Measurements from ENCODE around the gene KCNH3.

DNA sequence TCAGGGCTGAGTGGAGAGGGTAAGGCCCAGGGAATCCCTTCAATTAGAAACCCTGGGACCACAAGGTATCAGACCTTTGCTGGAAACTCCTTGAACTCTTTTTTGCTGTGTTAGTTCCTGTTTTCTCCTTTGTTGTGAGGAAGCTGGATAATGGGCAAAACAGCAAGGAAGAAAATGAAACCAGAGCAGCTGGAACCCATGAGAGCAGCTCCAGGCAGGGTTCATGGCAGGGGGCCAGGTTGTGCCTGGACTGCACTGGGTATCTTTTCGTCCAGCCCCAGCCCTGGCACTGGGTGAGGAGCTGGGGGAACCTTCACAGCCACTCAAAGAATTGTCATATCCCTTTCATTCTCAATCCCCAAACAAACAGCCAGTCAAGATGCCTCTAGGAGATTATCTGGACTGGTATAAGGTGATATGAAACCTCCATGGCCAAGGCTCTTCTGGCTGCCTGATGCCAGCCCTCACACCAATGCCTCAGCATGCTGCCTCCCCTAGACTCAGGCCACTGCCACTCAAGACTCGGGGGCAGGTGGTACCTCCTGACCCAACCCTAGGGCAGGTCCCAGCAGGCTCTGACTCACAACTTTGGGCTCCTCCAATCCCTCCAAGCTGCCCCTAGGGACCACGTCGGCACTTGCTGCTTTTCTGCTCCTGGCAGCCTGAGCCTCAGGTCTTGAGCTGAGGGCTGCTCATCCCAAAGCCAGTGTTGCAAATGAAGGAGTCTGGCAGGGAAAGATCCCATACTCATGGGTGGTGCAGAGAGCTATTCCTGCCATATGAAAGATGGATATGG lies 50.1 kb downstream of the KCNH3 start:
- TF ChIP-seq, protein P1, sequence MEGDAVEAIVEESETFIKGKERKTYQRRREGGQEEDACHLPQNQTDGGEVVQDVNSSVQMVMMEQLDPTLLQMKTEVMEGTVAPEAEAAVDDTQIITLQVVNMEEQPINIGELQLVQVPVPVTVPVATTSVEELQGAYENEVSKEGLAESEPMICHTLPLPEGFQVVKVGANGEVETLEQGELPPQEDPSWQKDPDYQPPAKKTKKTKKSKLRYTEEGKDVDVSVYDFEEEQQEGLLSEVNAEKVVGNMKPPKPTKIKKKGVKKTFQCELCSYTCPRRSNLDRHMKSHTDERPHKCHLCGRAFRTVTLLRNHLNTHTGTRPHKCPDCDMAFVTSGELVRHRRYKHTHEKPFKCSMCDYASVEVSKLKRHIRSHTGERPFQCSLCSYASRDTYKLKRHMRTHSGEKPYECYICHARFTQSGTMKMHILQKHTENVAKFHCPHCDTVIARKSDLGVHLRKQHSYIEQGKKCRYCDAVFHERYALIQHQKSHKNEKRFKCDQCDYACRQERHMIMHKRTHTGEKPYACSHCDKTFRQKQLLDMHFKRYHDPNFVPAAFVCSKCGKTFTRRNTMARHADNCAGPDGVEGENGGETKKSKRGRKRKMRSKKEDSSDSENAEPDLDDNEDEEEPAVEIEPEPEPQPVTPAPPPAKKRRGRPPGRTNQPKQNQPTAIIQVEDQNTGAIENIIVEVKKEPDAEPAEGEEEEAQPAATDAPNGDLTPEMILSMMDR (IDR thresholded peaks at IDR 0.05; ENCODE audit: insufficient read depth, low read length), result no peak
- TF ChIP-seq POLR2AphosphoS5 (IDR thresholded peaks at IDR 0.05; ENCODE audit: low read depth), result no peak
